Ishikawa (cell line): Measurements from ENCODE around the gene TMPRSS6.

Experiments
- CEBPB ChIP-seq: IDR thresholded peaks from 2 replicates; pipeline ENCODE4 v1.6.1; 2012
- CREB1 ChIP-seq: IDR thresholded peaks from 2 replicates; pipeline ENCODE4 v1.6.1; 2012; ENCODE audit warnings: low read depth
- EGR1 ChIP-seq: IDR thresholded peaks from 2 replicates; pipeline ENCODE4 v1.6.1; 2012
- EP300 ChIP-seq: IDR thresholded peaks from 2 replicates; pipeline ENCODE4 v1.6.1; 2012; ENCODE audit warnings: borderline replicate concordance
- NFIC ChIP-seq: IDR thresholded peaks from 2 replicates; pipeline ENCODE4 v1.6.1; 2012
- RAD21 ChIP-seq: IDR thresholded peaks from 2 replicates; pipeline ENCODE4 v1.6.1; 2012; ENCODE audit warnings: low read depth
- REST ChIP-seq: IDR thresholded peaks from 2 replicates; pipeline ENCODE4 v1.6.1; 2012; ENCODE audit warnings: low read depth, mild to moderate bottlenecking
- TAF1 ChIP-seq: IDR thresholded peaks from 2 replicates; pipeline ENCODE4 v1.6.1; 2012; ENCODE audit warnings: low read depth, mild to moderate bottlenecking
- TEAD4 ChIP-seq: IDR thresholded peaks from 2 replicates; pipeline ENCODE4 v1.6.1; 2012
- USF1 ChIP-seq: IDR thresholded peaks from 2 replicates; pipeline ENCODE4 v1.6.1; 2012
- YY1 ChIP-seq: IDR thresholded peaks from 2 replicates; pipeline ENCODE4 v1.6.1; 2012; ENCODE audit warnings: low read depth
- ZBTB7A ChIP-seq: IDR thresholded peaks from 2 replicates; pipeline ENCODE4 v1.6.1; 2012; ENCODE audit warnings: low read depth
- TF ChIP-seq, protein P1 (sequence below): IDR thresholded peaks from 2 replicates; pipeline ENCODE4 v1.6.1; 2012

- TF ChIP-seq USF1 = no peak
- no peak for TF ChIP-seq CEBPB
- TF ChIP-seq, protein P1, sequence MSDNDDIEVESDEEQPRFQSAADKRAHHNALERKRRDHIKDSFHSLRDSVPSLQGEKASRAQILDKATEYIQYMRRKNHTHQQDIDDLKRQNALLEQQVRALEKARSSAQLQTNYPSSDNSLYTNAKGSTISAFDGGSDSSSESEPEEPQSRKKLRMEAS = no peak
- TF ChIP-seq EP300 = no peak
- TF ChIP-seq NFIC = no peak
- TF ChIP-seq ZBTB7A = no peak
- TF ChIP-seq YY1 = no peak
- no peak for TF ChIP-seq TAF1
- no peak for TF ChIP-seq RAD21
- no peak for TF ChIP-seq TEAD4
- no peak for TF ChIP-seq REST
- no peak for TF ChIP-seq EGR1
- TF ChIP-seq CREB1 = no peak
Observed at GRCh38 chr22:37072673-37073072, 36.8 kb downstream of the TMPRSS6 start.
